GM12872 (cell line): ENCODE measurements around the gene ZNF282.

Source experiments
- CTCF ChIP-seq: IDR thresholded peaks from 3 replicates; pipeline ENCODE4 v1.5.1; 2011; ENCODE audit warnings: low read depth, mild to moderate bottlenecking, low read length, moderate library complexity; ENCODE audit not compliant: insufficient read depth

Gene ZNF282

GRCh38 chr7:149207324-149208035 lies 12.1 kb downstream of the ZNF282 start:
- no peak for TF ChIP-seq CTCF

- TF ChIP-seq CTCF: peak; percentile 76
These were observed 14.3 kb downstream of the ZNF282 start for GRCh38 chr7:149209518-149210269.

- no peak for TF ChIP-seq CTCF
These were observed 15.2 kb downstream of the ZNF282 start for GRCh38 chr7:149210551-149210950.

GRCh38 chr7:149214020-149214720 lies 18.8 kb downstream of the ZNF282 start:
- TF ChIP-seq CTCF: no peak

GRCh38 chr7:149216402-149216801 lies 21.1 kb downstream of the ZNF282 start:
- TF ChIP-seq CTCF: no peak

GRCh38 chr7:149217570-149217969 lies 22.2 kb downstream of the ZNF282 start:
- TF ChIP-seq CTCF: no peak
